ENCODE results near the gene SFR1.
A peak's percentile ranks its signal among the peaks of the same experiment; 100 is the strongest.

SFR1 gene

GRCh38 chr10:104096692-104097091 is 25.3 kb upstream of the SFR1 start:
- no peak for DNase-seq
- TF ChIP-seq GATA1 (IDR thresholded peaks at IDR 0.05; ENCODE audit: low read depth, low read length) (no peak), POLR2A (IDR thresholded peaks at IDR 0.05; ENCODE audit: low read length) (no peak)

- TF ChIP-seq GATA1 (IDR thresholded peaks at IDR 0.05; ENCODE audit: low read depth, low read length) (no peak), POLR2A (IDR thresholded peaks at IDR 0.05; ENCODE audit: low read length) (no peak)
- DNase-seq: no peak
Measured at GRCh38 chr10:104098358-104098925, 23.5 kb upstream of the SFR1 start.

- no peak for DNase-seq
- no peak for TF ChIP-seq POLR2A (IDR thresholded peaks at IDR 0.05; ENCODE audit: low read length)
- TF ChIP-seq GATA1 (IDR thresholded peaks at IDR 0.05; ENCODE audit: low read depth, low read length): no peak
Measured at GRCh38 chr10:104099269-104099668, 22.7 kb upstream of the SFR1 start.

GRCh38 chr10:104099941-104100340 is 22.0 kb upstream of the SFR1 start:
- TF ChIP-seq GATA1 (IDR thresholded peaks at IDR 0.05; ENCODE audit: low read depth, low read length) (no peak), POLR2A (IDR thresholded peaks at IDR 0.05; ENCODE audit: low read length) (no peak)

GRCh38 chr10:104100795-104101194 is 21.2 kb upstream of the SFR1 start:
- TF ChIP-seq GATA1 (IDR thresholded peaks at IDR 0.05; ENCODE audit: low read depth, low read length) (no peak), POLR2A (IDR thresholded peaks at IDR 0.05; ENCODE audit: low read length) (no peak)
- no peak for DNase-seq

More at GRCh38 chr10:104099941-104100340, 22.0 kb upstream of the SFR1 start:
- DNase-seq: no peak

- no peak for DNase-seq
- no peak for TF ChIP-seq POLR2A (IDR thresholded peaks at IDR 0.05; ENCODE audit: low read length)
Measured at GRCh38 chr10:104101902-104102301, 20.1 kb upstream of the SFR1 start.

GRCh38 chr10:104103956-104104355 is 18.0 kb upstream of the SFR1 start:
- no peak for DNase-seq
- TF ChIP-seq GATA1 (IDR thresholded peaks at IDR 0.05; ENCODE audit: low read depth, low read length) (no peak), POLR2A (IDR thresholded peaks at IDR 0.05; ENCODE audit: low read length) (no peak)

GRCh38 chr10:104104418-104104817 is 17.6 kb upstream of the SFR1 start:
- no peak for TF ChIP-seq POLR2A (IDR thresholded peaks at IDR 0.05; ENCODE audit: low read length)
- no peak for TF ChIP-seq GATA1 (IDR thresholded peaks at IDR 0.05; ENCODE audit: low read depth, low read length)
- DNase-seq: no peak

- TF ChIP-seq GATA1 (IDR thresholded peaks at IDR 0.05; ENCODE audit: low read depth, low read length): no peak
- no peak for TF ChIP-seq POLR2A (IDR thresholded peaks at IDR 0.05; ENCODE audit: low read length)
- no peak for DNase-seq
Measured at GRCh38 chr10:104104926-104105325, 17.0 kb upstream of the SFR1 start.

GRCh38 chr10:104109908-104110662 is 11.9 kb upstream of the SFR1 start:
- no peak for TF ChIP-seq GATA1 (IDR thresholded peaks at IDR 0.05; ENCODE audit: low read depth, low read length)
- no peak for TF ChIP-seq POLR2A (IDR thresholded peaks at IDR 0.05; ENCODE audit: low read length)
- no peak for DNase-seq

- no peak for DNase-seq
- TF ChIP-seq GATA1 (IDR thresholded peaks at IDR 0.05; ENCODE audit: low read depth, low read length) (no peak), POLR2A (IDR thresholded peaks at IDR 0.05; ENCODE audit: low read length) (no peak)
Measured at GRCh38 chr10:104113376-104113956, 8.5 kb upstream of the SFR1 start.

GRCh38 chr10:104117839-104118323 is 4.1 kb upstream of the SFR1 start:
- DNase-seq: no peak
- TF ChIP-seq GATA1 (IDR thresholded peaks at IDR 0.05; ENCODE audit: low read depth, low read length) (no peak), POLR2A (IDR thresholded peaks at IDR 0.05; ENCODE audit: low read length) (no peak)

GRCh38 chr10:104119996-104120395 is 2.0 kb upstream of the SFR1 start:
- DNase-seq: peak in 1 of 2 experiments; percentile 34
- no peak for TF ChIP-seq POLR2A (IDR thresholded peaks at IDR 0.05; ENCODE audit: low read length)

GRCh38 chr10:104120512-104120902 is 1.5 kb upstream of the SFR1 start:
- TF ChIP-seq GATA1 (IDR thresholded peaks at IDR 0.05; ENCODE audit: low read depth, low read length) (no peak), POLR2A (IDR thresholded peaks at IDR 0.05; ENCODE audit: low read length) (no peak)
- no peak for DNase-seq

Measured in erythroblast (primary cell).